Activated CD8-positive, alpha-beta T cell treated with anti-CD3 and anti-CD28 coated beads, Interleukin-2, amount 10 ng/mL, durations not matched to agents 7 days and 5 days (primary cell): ENCODE data around the gene GMPPA. TPM values are rescaled to one million over a fixed set of nuclear protein-coding genes. Genes with fewer than 3 reads are reported as not detected.

Experiments
- microRNA-seq: library from miRNA; unstranded; fragments of <30 nt; microRNA quantifications from one replicate; pipeline ENCODE4 v1.2.0, GENCODE V29; 2022
- total RNA-seq, 2 experiments: library from RNA; stranded (reverse); gene quantifications; one replicate each; pipeline ENCODE4 v1.2.3, GENCODE V29; 2021

GMPPA gene
- total RNA-seq, 2 experiments from 2014 or later, result 37.8 to 41.2 TPM

Small RNA genes lying within 50 kb of the gene (microRNA-seq; reads per million reads assigned to microRNA genes)
- gene MIR3132, result not detected

Other genes starting within 250 kb of the GMPPA start
- not detected for gene TUBA4B, start 245.6 kb upstream of the GMPPA start, total RNA-seq
- gene TUBA4A, start 245.0 kb upstream of the GMPPA start, total RNA-seq, result 100 to 1,000 TPM; 286 to 292 TPM
- gene DNAJB2, start 219.5 kb upstream of the GMPPA start, total RNA-seq, result 10 to 100 TPM; 43.5 to 51.1 TPM
- under 1 TPM in 1 of 2 experiments, not detected in 1; 0.16 TPM for gene PTPRN, start 189.5 kb upstream of the GMPPA start, total RNA-seq
- not detected for gene RESP18, start 166.1 kb upstream of the GMPPA start, total RNA-seq
- 10 to 100 TPM; 58.1 to 59.7 TPM for gene DNPEP, start 111.0 kb upstream of the GMPPA start, total RNA-seq
- gene DES, start 80.5 kb upstream of the GMPPA start, total RNA-seq, result not detected
- gene SPEG, start 64.0 kb upstream of the GMPPA start, total RNA-seq, result 10 to 100 TPM; 10.8 to 11.6 TPM
- not detected for gene ASIC4, start 15.6 kb downstream of the GMPPA start, total RNA-seq
- 1 to 10 TPM; 7.1 to 7.3 TPM for gene CHPF, start 44.9 kb downstream of the GMPPA start, total RNA-seq
- under 1 TPM; 0.47 to 0.60 TPM for gene TMEM198, start 45.1 kb downstream of the GMPPA start, total RNA-seq
- under 1 TPM; 0.18 to 0.45 TPM for gene OBSL1, start 72.6 kb downstream of the GMPPA start, total RNA-seq
- gene INHA, start 73.4 kb downstream of the GMPPA start, total RNA-seq, result not detected
- 10 to 100 TPM; 30.0 to 33.1 TPM for gene STK11IP, start 99.0 kb downstream of the GMPPA start, total RNA-seq
- gene SLC4A3, start 128.7 kb downstream of the GMPPA start, total RNA-seq, result not detected